ENCODE measurements around the gene AMBRA1.
"Not testable (repeated sequence)": the region's sequence is repeated elsewhere in the genome, so short reads cannot be mapped to it uniquely, and the experiment has no call there.

AMBRA1 gene

DNA sequence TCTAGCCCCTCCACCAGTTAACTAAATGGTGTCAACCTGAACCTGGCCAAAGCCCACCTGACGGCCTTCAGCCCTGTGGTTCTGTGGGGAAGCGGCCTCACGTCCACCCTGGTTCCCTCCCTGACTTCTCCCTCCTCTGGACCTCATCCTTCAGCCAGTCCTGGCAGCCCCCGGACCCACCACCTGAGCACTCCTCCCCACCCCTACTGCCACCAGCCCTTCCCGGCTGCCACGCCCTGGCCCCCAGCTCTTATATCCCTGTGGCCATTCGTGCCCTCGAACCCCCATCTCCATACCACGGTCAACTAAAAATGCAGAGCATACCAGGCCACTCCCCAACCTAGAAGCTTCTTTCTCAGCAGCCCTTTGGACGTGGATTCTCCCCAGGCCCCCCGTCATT lies 216.5 kb downstream of the AMBRA1 start:
- no peak for DNase-seq

DNA sequence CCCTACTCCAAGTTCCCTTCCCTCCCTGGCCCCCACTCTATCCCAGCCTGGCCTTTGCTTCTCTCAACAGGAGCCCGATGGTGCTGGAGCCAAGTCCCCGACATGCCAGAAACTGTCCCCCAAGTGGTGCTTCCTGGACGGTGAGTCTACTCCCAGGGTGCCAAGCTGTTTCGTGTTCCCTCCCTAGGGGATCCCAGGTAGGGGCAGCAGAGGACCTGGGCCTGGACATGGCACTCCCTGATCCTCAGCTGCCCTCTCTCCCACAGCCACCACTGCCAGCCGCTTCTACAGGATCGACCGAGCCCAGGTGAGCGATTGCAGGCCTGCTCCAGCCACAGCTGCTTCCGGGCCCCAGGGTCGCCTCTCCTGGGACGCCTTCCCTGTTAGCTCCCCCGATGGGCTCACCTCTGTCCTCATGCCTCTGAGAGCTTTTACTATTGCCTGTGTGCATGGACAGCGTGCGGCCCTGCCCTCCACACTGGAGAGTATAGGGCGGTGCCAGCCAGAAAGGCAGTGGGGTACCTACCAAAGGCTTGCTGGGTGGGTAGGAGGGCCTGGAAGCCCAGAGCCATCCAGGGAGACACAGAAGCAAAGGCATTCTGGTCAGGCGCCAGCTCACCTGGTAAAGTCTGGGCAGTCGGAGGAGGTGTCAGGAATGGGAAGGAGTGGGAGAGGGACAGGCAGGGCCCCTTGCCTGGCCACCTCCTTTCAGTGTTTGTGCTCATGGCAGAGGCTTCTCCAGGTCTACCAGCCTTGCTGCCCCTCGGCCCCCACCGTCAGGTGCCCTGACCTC lies 217.4 kb downstream of the AMBRA1 start:
- no peak for DNase-seq

DNA sequence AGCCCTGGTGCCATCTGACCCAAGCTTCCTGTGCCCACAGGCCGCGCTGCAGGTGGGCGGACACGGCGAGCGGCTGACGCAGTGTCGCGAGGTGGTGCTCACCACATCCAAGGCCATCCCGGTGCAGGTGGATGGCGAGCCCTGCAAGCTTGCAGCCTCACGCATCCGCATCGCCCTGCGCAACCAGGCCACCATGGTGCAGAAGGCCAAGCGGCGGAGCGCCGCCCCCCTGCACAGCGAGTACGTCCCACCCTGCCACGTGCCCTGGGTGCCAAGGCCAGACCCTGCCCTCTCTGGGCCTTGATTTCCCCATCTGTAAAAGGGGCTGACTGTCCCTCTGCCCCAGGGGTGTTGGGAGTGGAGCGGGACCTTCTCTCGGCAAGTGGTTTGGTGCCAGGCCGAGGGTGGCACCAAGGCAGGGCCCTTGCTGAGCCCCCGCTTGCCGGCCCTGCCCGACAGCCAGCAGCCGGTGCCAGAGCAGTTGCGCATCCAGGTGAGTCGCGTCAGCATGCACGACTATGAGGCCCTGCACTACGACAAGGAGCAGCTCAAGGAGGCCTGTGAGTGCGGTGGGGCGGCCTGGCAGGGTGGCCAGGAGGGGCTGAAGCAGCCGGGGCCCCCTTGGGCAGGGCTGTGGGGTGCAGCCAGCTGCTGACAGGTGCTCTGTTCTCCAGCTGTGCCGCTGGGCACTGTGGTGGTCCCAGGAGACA lies 218.3 kb downstream of the AMBRA1 start:
- no peak for DNase-seq

DNA sequence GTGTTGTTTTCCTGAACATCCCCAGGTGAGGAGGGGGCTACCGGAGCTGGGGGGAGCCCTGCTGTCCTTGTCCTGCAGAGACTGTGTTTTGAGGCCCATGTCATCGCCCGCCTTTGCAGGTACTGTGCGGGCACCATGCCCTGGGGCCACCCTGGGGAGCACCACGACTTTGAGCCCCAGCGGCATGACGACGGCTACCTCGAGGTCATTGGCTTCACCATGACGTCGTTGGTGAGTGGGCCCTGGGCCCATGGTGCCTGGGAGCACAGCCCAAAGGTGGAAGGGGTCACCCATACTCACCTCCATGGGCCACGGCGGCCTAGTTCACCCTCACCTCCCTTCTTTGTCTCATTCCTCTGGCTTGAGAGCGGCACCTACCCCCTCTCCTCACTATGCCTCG lies 219.0 kb downstream of the AMBRA1 start:
- no peak for DNase-seq

DNA sequence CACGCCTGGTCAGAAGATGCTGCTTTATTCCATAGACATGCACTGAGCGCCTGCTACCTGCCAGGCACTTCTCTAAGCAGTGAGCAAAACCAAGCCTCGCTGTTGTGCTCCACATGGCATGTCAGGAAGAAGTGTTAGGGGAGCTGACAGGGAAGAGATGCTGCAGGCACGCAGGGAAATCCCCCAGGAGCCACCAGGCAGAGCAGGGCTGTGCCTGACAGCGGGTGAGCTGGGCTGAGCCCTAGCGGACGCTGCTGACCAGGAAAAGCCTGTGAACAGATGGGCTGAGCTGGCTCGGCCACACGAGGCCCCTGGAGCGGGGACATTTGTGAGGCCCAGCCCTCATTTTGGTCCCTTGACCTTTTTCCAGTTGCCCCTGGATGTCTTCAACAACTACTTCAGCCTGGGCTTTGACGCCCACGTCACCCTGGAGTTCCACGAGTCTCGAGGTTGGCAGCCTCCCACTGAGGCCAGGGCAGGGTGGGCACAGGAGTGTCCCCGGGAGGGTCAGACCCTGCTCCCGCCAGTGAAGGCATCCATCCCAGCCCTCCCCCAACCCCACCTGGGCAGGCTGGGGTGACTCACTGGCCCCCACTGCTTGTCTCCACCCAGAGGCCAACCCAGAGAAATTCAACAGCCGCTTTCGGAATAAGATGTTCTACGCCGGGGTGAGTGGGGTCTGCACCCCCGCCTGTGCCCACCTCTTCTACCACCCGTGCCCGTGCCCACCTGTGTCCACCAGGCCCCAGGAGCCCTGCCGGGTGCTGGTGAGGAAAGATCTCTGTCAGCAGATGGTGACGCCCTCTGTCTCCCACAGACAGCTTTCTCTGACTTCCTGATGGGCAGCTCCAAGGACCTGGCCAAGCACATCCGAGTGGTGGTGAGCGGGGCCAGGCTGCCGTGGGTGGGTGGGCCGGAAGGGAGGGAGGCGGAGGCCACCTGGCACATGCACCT lies 219.8 kb downstream of the AMBRA1 start:
- DNase-seq = no peak

DNA sequence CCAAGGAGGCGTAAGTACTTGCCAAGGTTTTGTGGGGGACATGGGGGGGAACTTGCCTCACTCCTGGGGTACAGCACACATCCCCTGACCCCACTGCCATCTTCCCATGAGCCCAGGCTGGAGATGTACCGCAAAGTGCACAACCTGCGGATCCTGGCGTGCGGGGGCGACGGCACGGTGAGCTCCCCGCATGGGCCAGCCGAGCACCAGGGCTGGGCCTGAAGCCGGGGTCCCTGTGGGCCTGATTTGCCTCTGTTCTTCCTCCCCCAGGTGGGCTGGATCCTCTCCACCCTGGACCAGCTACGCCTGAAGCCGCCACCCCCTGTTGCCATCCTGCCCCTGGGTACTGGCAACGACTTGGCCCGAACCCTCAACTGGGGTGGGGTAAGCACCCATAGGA lies 221.3 kb downstream of the AMBRA1 start:
- DNase-seq = not testable (repeated sequence)

DNA sequence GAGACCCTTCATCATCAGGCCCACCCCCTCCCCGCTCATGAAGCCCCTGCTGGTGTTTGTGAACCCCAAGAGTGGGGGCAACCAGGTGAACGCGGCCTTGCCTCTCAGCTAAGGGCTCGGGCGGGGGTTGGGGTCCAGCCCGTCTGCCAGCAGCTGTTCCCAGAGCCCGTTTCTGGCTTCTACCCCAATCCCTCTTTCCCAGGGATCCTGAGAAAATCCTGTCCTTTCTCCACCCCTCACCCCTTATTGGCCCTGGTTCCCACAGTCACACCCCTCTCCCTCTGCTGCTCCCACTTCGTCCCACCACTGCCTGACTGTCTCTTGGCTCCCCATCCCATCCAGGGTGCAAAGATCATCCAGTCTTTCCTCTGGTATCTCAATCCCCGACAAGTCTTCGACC lies 221.7 kb downstream of the AMBRA1 start:
- DNase-seq = no peak

DNA sequence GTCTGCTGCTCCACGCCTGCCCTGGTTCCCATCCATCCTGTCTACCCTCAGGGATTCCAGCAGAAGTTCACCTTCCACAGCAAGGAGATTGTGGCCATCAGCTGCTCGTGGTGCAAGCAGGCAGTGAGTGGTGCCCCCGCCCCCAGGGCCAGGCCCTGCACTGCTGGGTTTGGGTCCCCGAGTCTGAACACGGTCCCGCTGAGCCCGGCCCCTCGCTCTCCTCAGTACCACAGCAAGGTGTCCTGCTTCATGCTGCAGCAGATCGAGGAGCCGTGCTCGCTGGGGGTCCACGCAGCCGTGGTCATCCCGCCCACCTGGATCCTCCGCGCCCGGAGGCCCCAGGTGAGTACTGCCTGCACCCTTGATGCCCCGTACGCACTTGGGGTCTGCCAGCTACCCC lies 222.6 kb downstream of the AMBRA1 start:
- DNase-seq = not testable (repeated sequence)

DNA sequence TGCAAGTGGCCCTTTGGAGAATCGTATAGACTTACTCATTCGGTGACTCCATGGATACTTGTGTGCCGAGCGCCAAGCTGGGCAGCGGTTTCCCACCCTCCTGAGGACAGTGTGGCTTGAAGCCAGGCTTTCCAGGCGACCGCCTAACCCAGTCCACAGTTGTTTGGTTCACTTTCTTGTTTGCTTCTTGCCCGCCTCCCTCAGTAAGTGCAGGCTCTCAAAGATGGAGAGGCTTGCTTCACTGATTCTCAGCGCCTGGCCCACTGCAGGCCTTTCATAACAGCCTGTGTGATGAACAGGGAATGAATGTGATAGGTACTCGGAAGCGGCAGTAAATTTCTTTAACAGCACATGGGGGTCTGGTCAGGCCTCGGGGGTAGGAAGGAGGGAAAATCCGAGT lies 223.6 kb downstream of the AMBRA1 start:
- DNase-seq = no peak

DNA sequence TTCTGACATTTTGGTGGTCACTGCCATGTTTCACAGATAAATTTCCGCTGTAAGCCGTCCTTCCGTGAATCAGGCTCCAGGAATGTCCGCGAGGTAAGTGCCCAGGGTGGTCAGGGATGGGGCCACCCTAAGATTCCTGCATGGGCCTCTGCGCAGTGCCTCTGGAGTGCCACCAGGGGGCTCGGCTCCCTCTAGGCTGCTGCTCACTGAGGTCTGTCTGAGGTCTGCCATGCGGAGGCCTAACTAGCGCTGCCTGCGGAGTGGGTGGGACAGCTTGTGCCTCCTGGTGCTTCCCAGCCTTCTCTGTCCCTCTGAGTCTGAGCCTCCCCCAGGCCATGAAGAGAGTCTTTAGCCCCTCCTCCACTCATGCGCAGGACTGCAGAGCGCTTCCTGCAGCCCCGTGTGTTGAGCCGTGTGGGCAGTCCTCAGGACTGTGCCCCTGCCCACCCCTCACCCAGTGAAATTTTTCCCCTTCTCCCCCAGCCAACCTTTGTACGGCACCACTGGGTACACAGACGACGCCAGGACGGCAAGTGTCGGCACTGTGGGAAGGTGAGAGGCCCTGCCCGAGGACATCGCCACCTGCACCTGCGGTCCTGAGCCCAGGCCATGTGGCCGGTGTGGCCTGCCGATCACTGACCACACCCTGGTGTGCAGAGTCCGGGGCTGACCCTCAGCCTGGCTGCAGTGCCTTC lies 224.2 kb downstream of the AMBRA1 start:
- peak in 3 of 4 experiments; percentile 35 to 39 (median 37) for DNase-seq

DNA sequence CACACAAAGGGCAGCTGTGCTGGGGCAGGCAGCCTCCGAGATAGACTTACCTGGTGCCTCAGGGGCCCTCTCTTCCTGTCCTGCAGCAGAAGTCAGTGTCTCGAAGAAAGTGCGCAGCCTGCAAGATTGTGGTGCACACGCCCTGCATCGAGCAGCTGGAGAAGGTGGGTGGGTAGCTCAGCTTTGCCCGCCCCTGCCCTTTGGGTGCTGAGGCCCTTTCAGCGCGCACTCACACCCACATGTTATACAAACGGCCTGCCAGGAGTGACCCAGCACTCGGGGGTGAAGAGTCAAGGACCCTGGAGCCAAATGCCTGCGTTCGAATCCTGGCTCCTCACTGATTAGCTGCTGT lies 225.9 kb downstream of the AMBRA1 start:
- no peak for DNase-seq

DNA sequence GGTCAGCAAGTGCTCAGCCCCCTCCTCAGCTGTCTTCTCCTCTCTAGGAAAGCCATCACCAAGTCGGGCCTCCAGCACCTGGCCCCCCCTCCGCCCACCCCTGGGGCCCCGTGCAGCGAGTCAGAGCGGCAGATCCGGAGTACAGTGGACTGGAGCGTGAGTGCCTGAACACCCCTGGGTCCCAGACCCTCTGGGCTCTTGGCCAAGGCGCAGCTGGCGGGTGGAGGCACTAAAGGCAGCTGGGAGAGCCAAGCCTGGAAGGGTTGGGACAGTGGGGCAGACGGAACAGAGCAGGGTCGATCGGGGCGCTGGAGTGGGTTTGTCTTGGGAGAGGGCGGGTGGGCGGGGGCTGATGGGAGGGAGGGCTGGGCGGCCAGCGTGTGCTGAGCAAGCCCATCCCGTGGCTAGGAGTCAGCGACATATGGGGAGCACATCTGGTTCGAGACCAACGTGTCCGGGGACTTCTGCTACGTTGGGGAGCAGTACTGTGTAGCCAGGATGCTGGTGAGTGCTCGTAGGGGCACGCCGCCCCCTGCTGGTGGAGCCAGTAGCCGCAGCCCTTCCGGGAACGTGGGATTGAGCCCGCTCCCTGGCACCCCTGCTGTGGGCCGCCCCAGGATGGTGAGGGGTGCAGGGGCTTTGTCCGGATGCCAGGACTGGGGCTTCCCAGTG lies 226.4 kb downstream of the AMBRA1 start:
- peak; percentile 42 to 62 (median 52) for DNase-seq

DNA sequence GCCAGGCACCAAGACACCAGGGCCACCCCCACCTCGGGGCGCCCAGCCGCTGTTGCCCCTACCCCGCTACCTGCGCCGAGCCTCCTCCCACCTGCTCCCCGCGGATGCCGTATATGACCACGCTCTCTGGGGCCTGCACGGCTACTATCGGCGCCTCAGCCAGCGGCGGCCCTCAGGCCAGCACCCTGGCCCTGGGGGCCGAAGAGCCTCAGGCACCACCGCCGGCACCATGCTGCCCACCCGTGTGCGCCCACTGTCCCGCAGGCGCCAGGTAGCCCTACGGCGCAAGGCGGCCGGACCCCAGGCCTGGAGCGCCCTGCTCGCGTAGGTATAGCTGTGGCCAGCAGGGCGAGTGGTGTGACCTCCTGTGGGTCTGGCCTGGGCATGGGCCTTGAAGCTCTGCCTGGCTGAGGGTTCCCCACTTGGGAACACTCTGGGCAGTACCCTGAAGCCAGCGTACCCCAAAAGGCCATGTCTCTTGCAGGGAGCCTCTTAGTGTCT lies 227.1 kb downstream of the AMBRA1 start:
- DNase-seq = no peak

DNA sequence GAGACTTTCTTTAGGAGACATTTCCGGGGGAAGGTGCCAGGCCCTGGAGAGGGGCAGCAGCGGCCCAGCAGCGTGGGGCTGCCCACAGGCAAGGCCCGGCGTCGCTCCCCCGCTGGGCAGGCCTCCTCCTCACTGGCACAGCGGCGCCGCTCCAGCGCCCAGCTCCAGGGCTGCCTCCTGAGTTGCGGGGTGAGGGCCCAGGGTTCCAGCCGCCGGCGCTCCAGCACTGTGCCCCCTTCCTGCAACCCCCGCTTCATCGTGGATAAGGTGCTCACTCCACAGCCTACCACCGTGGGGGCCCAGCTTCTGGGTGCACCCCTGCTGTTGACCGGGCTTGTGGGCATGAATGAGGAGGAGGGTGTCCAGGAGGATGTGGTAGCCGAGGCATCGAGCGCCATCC lies 227.6 kb downstream of the AMBRA1 start:
- no peak for DNase-seq

DNA sequence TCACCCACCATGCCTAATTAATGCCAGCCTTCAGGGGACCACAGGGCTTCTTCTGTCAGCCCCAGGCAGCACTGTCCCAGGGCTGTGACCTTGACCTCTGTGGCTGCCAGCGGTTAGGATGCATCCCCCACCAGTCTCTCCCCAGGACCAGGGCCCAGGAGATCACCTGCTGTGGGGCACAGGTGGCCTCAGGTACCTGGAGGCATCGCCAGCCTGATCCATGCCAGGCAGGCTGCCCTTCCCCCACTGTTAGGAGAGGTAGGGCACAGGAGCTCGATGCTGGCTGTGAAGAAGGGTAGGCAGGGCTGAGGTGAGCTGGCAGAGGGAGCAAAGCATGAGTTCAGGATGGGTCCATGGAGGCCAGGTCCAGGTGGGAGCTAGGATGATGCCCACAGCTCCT lies 229.0 kb downstream of the AMBRA1 start:
- no peak for DNase-seq

DNA sequence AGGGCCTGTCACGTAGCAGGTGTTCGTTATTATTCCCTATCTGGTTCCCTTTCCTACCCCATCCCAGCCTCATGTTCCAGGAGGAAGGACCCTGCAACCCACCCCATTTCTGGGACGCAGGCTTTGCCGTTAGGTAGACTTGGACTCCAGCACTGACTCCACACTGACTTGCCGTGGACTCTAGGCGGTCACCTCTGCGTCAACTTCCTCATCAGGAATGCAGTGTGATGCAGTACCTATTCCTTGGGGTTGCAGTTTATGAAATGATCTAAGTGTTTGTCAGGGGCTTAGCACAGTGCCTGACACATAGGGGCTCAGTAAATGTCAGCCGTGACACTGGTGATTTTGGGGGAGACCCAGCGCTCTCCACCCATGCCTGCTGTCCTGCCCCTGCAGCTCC lies 229.8 kb downstream of the AMBRA1 start:
- no peak for DNase-seq

DNA sequence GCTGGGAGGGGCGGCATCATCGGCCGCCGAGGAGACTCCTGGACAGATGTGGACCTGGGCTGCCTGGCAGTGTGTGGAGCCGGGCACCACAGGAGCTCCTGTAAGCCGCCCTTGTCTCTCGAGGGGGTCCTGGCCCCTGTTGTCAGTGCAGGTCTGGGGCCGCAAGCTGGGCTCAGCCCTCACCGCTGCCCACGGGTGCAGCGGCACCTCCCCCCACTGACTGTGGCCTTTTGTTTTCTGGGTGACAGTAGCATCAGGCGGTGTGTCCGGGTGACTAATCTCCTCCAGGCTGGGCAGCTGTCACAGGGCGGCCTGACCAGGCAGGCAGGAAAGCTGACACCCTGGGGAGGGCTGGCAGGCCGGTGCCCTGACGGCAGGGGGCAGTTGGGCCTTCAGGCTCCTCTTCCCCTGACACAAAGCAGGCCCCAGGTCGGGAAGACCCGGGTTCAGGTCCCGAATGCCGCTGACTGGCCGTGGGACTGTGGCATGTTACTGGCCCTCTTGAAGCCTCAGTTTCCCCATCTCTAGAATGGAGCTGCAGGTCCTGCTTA lies 230.3 kb downstream of the AMBRA1 start:
- no peak for DNase-seq

DNA sequence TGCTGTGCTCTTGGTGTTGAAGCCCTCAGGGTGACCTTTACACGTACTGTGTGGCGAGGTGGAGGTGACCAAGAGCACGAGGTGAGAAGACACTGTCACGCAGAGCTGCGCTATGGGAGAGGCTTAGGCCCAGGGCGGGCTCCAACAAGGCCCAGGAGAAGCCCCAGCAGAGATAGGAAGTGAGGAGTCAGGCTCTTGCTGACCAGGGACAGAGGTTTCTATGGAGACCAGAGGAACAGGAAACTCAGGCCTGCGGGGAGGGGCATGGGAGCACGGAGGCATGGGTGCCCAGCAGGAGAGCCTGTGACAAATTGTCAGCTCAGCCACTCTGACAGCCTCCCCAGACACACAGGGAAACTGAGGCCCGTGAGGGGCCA lies 230.8 kb downstream of the AMBRA1 start:
- no peak for DNase-seq

DNA sequence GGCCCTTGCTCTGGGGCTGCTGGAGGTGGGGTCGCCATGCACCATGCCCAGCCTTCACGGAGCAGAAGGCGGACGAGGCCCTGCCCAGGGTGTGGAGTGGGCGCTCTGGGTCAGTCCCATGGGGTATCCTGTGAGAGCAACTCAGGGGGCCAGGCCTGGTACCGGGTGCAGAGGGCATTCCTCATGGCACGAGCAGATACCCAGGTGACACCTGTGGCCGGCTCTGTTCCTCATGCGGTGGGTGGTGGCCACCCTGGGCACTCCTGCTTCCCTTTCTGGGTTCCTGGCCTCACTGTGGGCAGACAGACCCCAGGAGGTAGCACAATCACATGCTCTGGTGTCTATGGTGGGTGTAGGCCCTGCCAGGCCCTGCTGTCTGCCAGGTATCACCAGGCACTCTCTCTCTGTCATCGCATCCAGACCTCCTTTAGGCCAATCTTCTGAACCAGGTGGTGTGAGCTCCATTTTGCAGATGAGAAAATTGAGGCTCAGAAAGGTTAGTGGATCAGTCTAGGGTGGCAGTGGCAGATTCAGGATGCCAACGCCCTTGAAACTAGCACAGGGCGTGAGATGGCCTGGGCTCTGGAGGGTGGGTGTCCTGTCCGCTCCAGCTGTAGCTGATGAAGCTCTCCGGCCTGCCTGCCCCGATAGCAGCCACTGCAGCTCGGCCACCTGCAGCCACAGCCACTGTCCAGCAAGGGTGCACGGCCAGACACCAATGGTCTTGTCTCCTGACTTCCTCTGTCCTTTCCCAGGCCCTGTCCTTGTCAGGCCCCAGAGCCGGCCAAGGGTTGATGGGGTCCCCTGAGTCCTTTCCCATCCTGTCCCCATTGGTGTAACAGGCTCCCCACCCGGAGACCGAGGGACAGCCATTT lies 231.4 kb downstream of the AMBRA1 start:
- no peak for DNase-seq

DNA sequence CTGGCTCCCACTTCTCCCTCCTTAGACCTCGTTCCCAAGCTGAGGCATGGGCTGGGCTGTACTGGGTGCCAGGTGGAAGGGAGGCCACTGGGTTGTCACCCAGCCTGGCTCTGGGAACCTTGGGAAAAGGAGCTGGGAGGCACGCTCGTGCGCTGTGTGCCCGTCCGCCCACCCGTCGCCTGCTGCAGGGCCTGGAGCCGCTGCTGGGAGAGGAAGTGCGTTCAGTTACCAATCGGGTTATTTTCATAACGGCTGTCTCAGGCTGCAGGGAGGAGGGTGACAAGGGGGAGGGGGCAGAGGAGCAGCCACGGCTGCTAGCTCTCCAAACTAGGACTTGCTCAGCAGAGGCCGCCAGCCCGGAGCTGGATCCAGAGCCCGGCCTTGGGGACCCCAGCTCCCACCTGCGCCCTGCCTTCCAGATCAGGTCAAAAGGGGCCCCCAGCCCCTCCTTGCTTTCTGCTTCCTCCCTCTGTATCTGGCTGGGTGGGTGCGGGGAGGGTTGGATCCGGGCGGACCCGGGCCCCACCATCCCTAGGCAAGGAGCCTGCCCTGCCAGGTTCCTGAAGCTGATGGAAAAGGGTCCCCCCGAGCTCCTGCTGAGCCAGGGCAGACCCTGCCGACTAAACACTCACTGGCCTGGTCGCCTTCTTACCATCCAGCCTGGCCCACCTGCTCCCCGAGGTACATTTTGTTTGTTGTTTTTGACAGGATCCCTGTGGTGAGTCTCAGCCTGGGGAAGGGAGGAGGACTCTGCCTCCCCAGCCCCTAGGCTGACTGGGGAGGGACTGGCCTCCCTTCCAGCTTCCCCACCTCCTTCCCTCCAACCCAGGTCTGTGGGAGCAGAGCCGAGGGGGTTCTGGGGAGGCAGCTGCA lies 232.3 kb downstream of the AMBRA1 start:
- peak in 2 of 4 experiments; percentile 40 to 46 for DNase-seq

All from activated CD4-positive, CD25-positive, alpha-beta regulatory T cell (primary cell).